Osteoblast (primary cell): ENCODE data around the gene VTA1. TPM values are rescaled to one million over a fixed set of nuclear protein-coding genes. Genes with fewer than 3 reads are reported as not detected.

Experiments
- DNase-seq: peaks from one replicate; pipeline ENCODE4 v3.0.0; 2011; ENCODE audit warnings: low spot score, mixed read lengths; ENCODE audit not compliant: insufficient read length; ENCODE audit errors: missing footprints
- H2AFZ ChIP-seq: 2 replicates; pipeline ENCODE4 v1.6.0; 2011; ENCODE audit warnings: mild to moderate bottlenecking, low read length
- H3K27ac ChIP-seq: 2 replicates; pipeline ENCODE4 v1.5.1; 2011; ENCODE audit warnings: mild to moderate bottlenecking, low read depth, low read length, moderate library complexity
- H3K27me3 ChIP-seq: 2 replicates; pipeline ENCODE4 v1.6.0; 2012; ENCODE audit warnings: mild to moderate bottlenecking, control low read depth, inconsistent platforms, low read length, moderate library complexity; ENCODE audit not compliant: insufficient read depth
- H3K36me3 ChIP-seq: 2 replicates; pipeline ENCODE4 v1.5.1; 2011; ENCODE audit warnings: mild to moderate bottlenecking, low read length, control low read depth, moderate library complexity; ENCODE audit not compliant: insufficient read depth
- H3K4me1 ChIP-seq: 2 replicates; pipeline ENCODE4 v1.5.1; 2011; ENCODE audit warnings: mild to moderate bottlenecking, low read length, control low read depth, moderate library complexity; ENCODE audit not compliant: insufficient read depth
- H3K4me2 ChIP-seq: 2 replicates; pipeline ENCODE4 v1.6.0; 2011; ENCODE audit warnings: mild to moderate bottlenecking, low read length; ENCODE audit not compliant: insufficient read depth
- H3K4me3 ChIP-seq: fragments of 200-600 bp; sonication (generic); 3 replicates; pipeline ENCODE4 v1.5.1; 2012; ENCODE audit warnings: mild to moderate bottlenecking, low read length, inconsistent platforms; ENCODE audit not compliant: insufficient read depth
- H3K79me2 ChIP-seq: 2 replicates; pipeline ENCODE4 v1.6.0; 2012; ENCODE audit warnings: mild to moderate bottlenecking, low read length, control low read depth, inconsistent platforms; ENCODE audit not compliant: insufficient read depth
- H3K9me3 ChIP-seq: 2 replicates; pipeline ENCODE4 v1.5.1; 2011; ENCODE audit warnings: low read depth, low read length, control low read depth
- H4K20me1 ChIP-seq: 2 replicates; pipeline ENCODE4 v1.6.0; 2012; ENCODE audit warnings: mild to moderate bottlenecking, low read length, control low read depth; ENCODE audit not compliant: insufficient read depth
- CTCF ChIP-seq: IDR thresholded peaks from 2 replicates; pipeline ENCODE4 v1.5.1; 2011; ENCODE audit warnings: mild to moderate bottlenecking, low read depth, low read length, moderate library complexity; ENCODE audit errors: extremely low read depth
- total RNA-seq: library from RNA; depleted of rRNA; stranded (reverse); fragments of >200 nt; gene quantifications from 2 replicates; pipeline ENCODE4 v1.2.3, GENCODE V29; 2012

Gene VTA1
- total RNA-seq, 1 donor = 61.5 TPM

GRCh38 chr6:142178129-142178528 is 31.1 kb downstream of the VTA1 start:
- Histone ChIP-seq H3K4me2 (no peak overlapping the region), H2AFZ (no peak overlapping the region), H3K27ac (no peak overlapping the region), H3K27me3 (no peaks in the 10 kb centered on the region), H3K4me1 (no peaks in the 10 kb centered on the region), H3K36me3 (peaks cover 11% of the 10 kb centered on the region), H4K20me1 (no peaks in the 10 kb centered on the region), H3K4me3 (no peak overlapping the region), H3K9me3 (no peaks in the 10 kb centered on the region), H3K79me2 (no peaks in the 10 kb centered on the region)
- no peak for TF ChIP-seq CTCF
- DNase-seq = peak; percentile 17

- H3K36me3 ChIP-seq = peaks cover 4% of the 10 kb centered on the region
- H3K27ac ChIP-seq = no peak overlapping the region
- H3K9me3 ChIP-seq = no peaks in the 10 kb centered on the region
- no peaks in the 10 kb centered on the region for H3K4me1 ChIP-seq
- TF ChIP-seq CTCF = no peak
- H3K27me3 ChIP-seq = no peaks in the 10 kb centered on the region
- H4K20me1 ChIP-seq = peaks cover 2% of the 10 kb centered on the region
- no peaks in the 10 kb centered on the region for H3K79me2 ChIP-seq
- H2AFZ ChIP-seq = no peak overlapping the region
- DNase-seq = no peak
- no peak overlapping the region for H3K4me2 ChIP-seq
- H3K4me3 ChIP-seq = no peak overlapping the region
These were observed 34.9 kb downstream of the VTA1 start for GRCh38 chr6:142182004-142182403.

- no peaks in the 10 kb centered on the region for H3K79me2 ChIP-seq
- no peak overlapping the region for H2AFZ ChIP-seq
- no peak for TF ChIP-seq CTCF
- no peaks in the 10 kb centered on the region for H3K4me1 ChIP-seq
- no peak overlapping the region for H3K4me3 ChIP-seq
- H3K27ac ChIP-seq = no peak overlapping the region
- H3K27me3 ChIP-seq = no peaks in the 10 kb centered on the region
- H3K4me2 ChIP-seq = no peak overlapping the region
- peaks cover 2% of the 10 kb centered on the region for H4K20me1 ChIP-seq
- H3K36me3 ChIP-seq = peaks cover 4% of the 10 kb centered on the region
- no peaks in the 10 kb centered on the region for H3K9me3 ChIP-seq
- no peak for DNase-seq
These were observed 36.3 kb downstream of the VTA1 start for GRCh38 chr6:142183351-142183750.

- H4K20me1 ChIP-seq = peaks cover 2% of the 10 kb centered on the region
- DNase-seq = no peak
- H3K27me3 ChIP-seq = no peaks in the 10 kb centered on the region
- no peak overlapping the region for H3K4me2 ChIP-seq
- H3K9me3 ChIP-seq = no peaks in the 10 kb centered on the region
- H3K79me2 ChIP-seq = no peaks in the 10 kb centered on the region
- H3K4me3 ChIP-seq = no peak overlapping the region
- H2AFZ ChIP-seq = no peak overlapping the region
- H3K36me3 ChIP-seq = peaks cover 4% of the 10 kb centered on the region
- H3K27ac ChIP-seq = no peak overlapping the region
- no peak for TF ChIP-seq CTCF
- H3K4me1 ChIP-seq = no peaks in the 10 kb centered on the region
These were observed 37.2 kb downstream of the VTA1 start for GRCh38 chr6:142184307-142184706.
